PC-9 (cell line): ENCODE measurements around the gene RER1. TPM values are rescaled to one million over a fixed set of nuclear protein-coding genes. Genes with fewer than 3 reads are reported as not detected.

Experiments
- BruUV-seq: library from RNA; stranded (reverse); fragments of 400-500 nt; replicated peaks from 2 replicates; lab custom pipeline; 2021; lab: Mats Ljungman, UMichigan
- CTCF ChIA-PET: fragments of 300-600 bp; sonication (Branson Sonifier 250); formaldehyde crosslinking; loops from one replicate; lab custom pipeline; 2022; ENCODE audit warnings: antibody characterized with exemption; lab: Charles Lee
- POLR2A ChIA-PET: fragments of 300-600 bp; sonication (Branson Sonifier 250); formaldehyde crosslinking; loops from one replicate; lab custom pipeline; 2022; ENCODE audit warnings: antibody characterized with exemption; ENCODE audit not compliant: unreplicated experiment; lab: Charles Lee
- DNase-seq, 2 experiments: peaks; one replicate each; pipeline versions ENCODE4 v3.0.0 to v3.0.0-alpha.2; 2015 to 2022; ENCODE audit warnings: mixed read lengths in 1 of 2
- H2AFZ ChIP-seq: fragments of 200-600 bp; sonication (generic); 2 replicates; pipeline ENCODE4 v1.8.1; 2017; ENCODE audit warnings: antibody characterized with exemption
- H3F3A ChIP-seq: fragments of 200-600 bp; sonication (generic); 2 replicates; pipeline ENCODE4 v1.8.1; 2017; ENCODE audit warnings: antibody characterized with exemption, mild to moderate bottlenecking, low read depth; ENCODE audit not compliant: insufficient read depth
- H3K27ac ChIP-seq: fragments of 200-600 bp; sonication (generic); 2 replicates; pipeline ENCODE4 v1.6.1; 2016; ENCODE audit warnings: mixed run types
- H3K27me3 ChIP-seq: fragments of 200-600 bp; sonication (generic); 2 replicates; pipeline ENCODE4 v1.6.1; 2016; ENCODE audit warnings: low read depth, mixed run types; ENCODE audit not compliant: insufficient read depth
- H3K36me3 ChIP-seq: fragments of 200-600 bp; sonication (generic); 2 replicates; pipeline ENCODE4 v1.6.1; 2016; ENCODE audit warnings: low read depth, mixed run types
- H3K4me1 ChIP-seq: fragments of 200-600 bp; sonication (generic); replicated peaks from 2 replicates; pipeline ENCODE4 v1.6.1; 2016; ENCODE audit warnings: mixed run types; ENCODE audit not compliant: insufficient read depth
- H3K4me2 ChIP-seq: fragments of 200-600 bp; sonication (generic); 2 replicates; pipeline ENCODE4 v1.6.1; 2017; ENCODE audit warnings: mixed run types
- H3K4me3 ChIP-seq: fragments of 200-600 bp; sonication (generic); 2 replicates; pipeline ENCODE4 v1.6.1; 2016; ENCODE audit warnings: mixed run types
- H3K79me2 ChIP-seq: fragments of 200-600 bp; sonication (generic); 2 replicates; pipeline ENCODE4 v1.6.1; 2017; ENCODE audit warnings: low read depth, mixed run types
- H3K9me2 ChIP-seq: fragments of 200-600 bp; sonication (generic); 2 replicates; pipeline ENCODE4 v1.8.1; 2017; ENCODE audit warnings: mild to moderate bottlenecking; ENCODE audit not compliant: insufficient read depth
- H3K9me3 ChIP-seq: fragments of 200-600 bp; sonication (generic); 2 replicates; pipeline ENCODE4 v1.8.1; 2016; ENCODE audit warnings: low read depth; ENCODE audit not compliant: insufficient read depth
- H4K20me1 ChIP-seq: fragments of 200-600 bp; sonication (generic); 2 replicates; pipeline ENCODE4 v1.8.1; 2017; ENCODE audit not compliant: insufficient read depth
- CTCF ChIP-seq: fragments of 200-600 bp; sonication (generic); conservative IDR thresholded peaks from 2 replicates; pipeline ENCODE4 v1.6.1; 2017; ENCODE audit warnings: mixed run types, antibody characterized with exemption, mild to moderate bottlenecking, moderate library complexity
- EZH2 ChIP-seq: fragments of 200-600 bp; sonication (generic); IDR thresholded peaks from 2 replicates; pipeline ENCODE4 v1.8.0; 2017; ENCODE audit warnings: antibody characterized with exemption, low read depth
- intact Hi-C: fragments of 100-400 bp; cut with micrococcal nuclease; formaldehyde crosslinking; loops from one replicate; pipeline ENCODE4 v1.10.0; 2022; ENCODE audit not compliant: unreplicated experiment
- total RNA-seq: library from RNA; stranded (reverse); gene quantifications from 2 replicates; pipeline ENCODE4 v1.2.3, GENCODE V29; 2021

The RER1 gene
- total RNA-seq, 1 experiment from 2014 or later: 131 TPM

GRCh38 chr1:2435091-2435490 is 43.5 kb downstream of the RER1 start:
- H3K36me3 ChIP-seq: no peaks in the 10 kb centered on the region
- no peak for DNase-seq
- CTCF ChIA-PET: no interaction called here
- H3K4me3 ChIP-seq: no peak overlapping the region
- BruUV-seq: no TSS peak
- no peak overlapping the region for H3K4me2 ChIP-seq
- intact Hi-C loops: no loop called here
- no peaks in the 10 kb centered on the region for H3K9me2 ChIP-seq
- H3K4me1 ChIP-seq: no peaks in the 10 kb centered on the region
- POLR2A ChIA-PET: no interaction called here
- no peaks in the 10 kb centered on the region for H3F3A ChIP-seq
- H3K27ac ChIP-seq: no peak overlapping the region
- no peaks in the 10 kb centered on the region for H3K9me3 ChIP-seq
- no peaks in the 10 kb centered on the region for H3K79me2 ChIP-seq
- TF ChIP-seq CTCF: no peak
- TF ChIP-seq EZH2: no peak
- H2AFZ ChIP-seq: no peak overlapping the region
- no peaks in the 10 kb centered on the region; the same call in 1 of the 2 replicates for H4K20me1 ChIP-seq
- H3K27me3 ChIP-seq: peaks cover 66% of the 10 kb centered on the region

GRCh38 chr1:2435746-2436355 is 44.2 kb downstream of the RER1 start:
- no peak overlapping the region for H3K4me2 ChIP-seq
- intact Hi-C loops: no loop called here
- no peaks in the 10 kb centered on the region for H3K79me2 ChIP-seq
- no peaks in the 10 kb centered on the region for H3K36me3 ChIP-seq
- no peaks in the 10 kb centered on the region for H3F3A ChIP-seq
- no peaks in the 10 kb centered on the region for H3K9me3 ChIP-seq
- ChIA-PET CTCF (no interaction called here), POLR2A (no interaction called here)
- peaks cover 69% of the 10 kb centered on the region for H3K27me3 ChIP-seq
- no peak overlapping the region for H3K27ac ChIP-seq
- H3K9me2 ChIP-seq: no peaks in the 10 kb centered on the region
- H4K20me1 ChIP-seq: no peaks in the 10 kb centered on the region; the same call in 1 of the 2 replicates
- no TSS peak for BruUV-seq
- H3K4me1 ChIP-seq: no peaks in the 10 kb centered on the region
- DNase-seq: no peak
- TF ChIP-seq CTCF (no peak), EZH2 (no peak)
- no peak overlapping the region for H3K4me3 ChIP-seq
- H2AFZ ChIP-seq: no peak overlapping the region

GRCh38 chr1:2436876-2437275 is 45.2 kb downstream of the RER1 start:
- Histone ChIP-seq H3K4me1 (no peaks in the 10 kb centered on the region), H3K36me3 (no peaks in the 10 kb centered on the region), H4K20me1 (peaks cover 5% of the 10 kb centered on the region; the same call in 1 of the 2 replicates), H3K9me2 (no peaks in the 10 kb centered on the region), H2AFZ (no peak overlapping the region), H3F3A (no peaks in the 10 kb centered on the region), H3K9me3 (no peaks in the 10 kb centered on the region), H3K4me2 (no peak overlapping the region), H3K4me3 (no peak overlapping the region), H3K27me3 (peaks cover 76% of the 10 kb centered on the region), H3K79me2 (no peaks in the 10 kb centered on the region), H3K27ac (no peak overlapping the region)
- CTCF ChIA-PET: no interaction called here
- POLR2A ChIA-PET: no interaction called here
- BruUV-seq: no TSS peak
- no peak for DNase-seq
- intact Hi-C loops: no loop called here
- no peak for TF ChIP-seq EZH2
- TF ChIP-seq CTCF: no peak
